Loucy (cell line): ENCODE measurements around the gene GPC5.

ENCODE experiments used
- EZH2phosphoT487 ChIP-seq: fragments of 200-600 bp; IDR thresholded peaks from 2 replicates; pipeline ENCODE4 v1.6.1; 2018; ENCODE audit warnings: antibody characterized with exemption, mild to moderate bottlenecking, moderate library complexity, borderline replicate concordance
- TF ChIP-seq, protein P1 (sequence below): fragments of 200-600 bp; sonication (generic); conservative IDR thresholded peaks from 2 replicates; pipeline ENCODE4 v1.5.1; 2014; ENCODE audit warnings: mild to moderate bottlenecking, antibody characterized with exemption, low read length

DNA sequence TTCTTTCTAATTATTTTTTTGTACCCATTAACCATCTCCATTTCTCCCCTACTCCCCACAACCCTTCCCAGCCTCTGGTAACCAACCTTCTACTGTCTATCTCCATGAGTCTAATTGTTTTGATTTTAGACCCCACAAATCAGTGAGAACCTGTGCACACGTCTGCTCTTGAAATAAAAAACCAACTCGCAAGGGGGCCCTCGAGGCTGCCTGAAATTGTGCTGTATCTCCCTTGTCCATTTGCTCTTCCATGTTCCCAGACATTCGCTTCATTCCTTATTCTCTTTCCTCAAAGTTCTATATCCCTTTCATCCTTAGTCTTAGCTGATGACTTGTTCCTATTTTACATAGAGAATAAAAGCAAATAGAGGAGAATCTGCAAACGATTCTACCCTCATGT lies 95.0 kb downstream of the GPC5 start:
- TF ChIP-seq EZH2phosphoT487, result no peak
- TF ChIP-seq, protein P1, sequence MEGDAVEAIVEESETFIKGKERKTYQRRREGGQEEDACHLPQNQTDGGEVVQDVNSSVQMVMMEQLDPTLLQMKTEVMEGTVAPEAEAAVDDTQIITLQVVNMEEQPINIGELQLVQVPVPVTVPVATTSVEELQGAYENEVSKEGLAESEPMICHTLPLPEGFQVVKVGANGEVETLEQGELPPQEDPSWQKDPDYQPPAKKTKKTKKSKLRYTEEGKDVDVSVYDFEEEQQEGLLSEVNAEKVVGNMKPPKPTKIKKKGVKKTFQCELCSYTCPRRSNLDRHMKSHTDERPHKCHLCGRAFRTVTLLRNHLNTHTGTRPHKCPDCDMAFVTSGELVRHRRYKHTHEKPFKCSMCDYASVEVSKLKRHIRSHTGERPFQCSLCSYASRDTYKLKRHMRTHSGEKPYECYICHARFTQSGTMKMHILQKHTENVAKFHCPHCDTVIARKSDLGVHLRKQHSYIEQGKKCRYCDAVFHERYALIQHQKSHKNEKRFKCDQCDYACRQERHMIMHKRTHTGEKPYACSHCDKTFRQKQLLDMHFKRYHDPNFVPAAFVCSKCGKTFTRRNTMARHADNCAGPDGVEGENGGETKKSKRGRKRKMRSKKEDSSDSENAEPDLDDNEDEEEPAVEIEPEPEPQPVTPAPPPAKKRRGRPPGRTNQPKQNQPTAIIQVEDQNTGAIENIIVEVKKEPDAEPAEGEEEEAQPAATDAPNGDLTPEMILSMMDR, result no peak
